Astrocyte of the spinal cord (primary cell): ENCODE measurements around the gene CERKL.

Experiments
- DNase-seq: peaks from one replicate; pipeline ENCODE4 v3.0.0; 2011; ENCODE audit warnings: low read depth, low spot score
- H3K4me3 ChIP-seq: 2 replicates; pipeline ENCODE4 v1.5.1; 2011; ENCODE audit warnings: low read depth, mild to moderate bottlenecking, low read length, moderate library complexity
- CTCF ChIP-seq: IDR thresholded peaks from 2 replicates; pipeline ENCODE4 v1.5.1; 2012; ENCODE audit warnings: low read depth, mild to moderate bottlenecking, low read length, inconsistent platforms
- in situ Hi-C: cut with HindIII; loops from 2 replicates; pipeline ENCODE4 v1.10.0; 2017; ENCODE audit warnings: low sequenced_read_pairs

Gene CERKL

DNA sequence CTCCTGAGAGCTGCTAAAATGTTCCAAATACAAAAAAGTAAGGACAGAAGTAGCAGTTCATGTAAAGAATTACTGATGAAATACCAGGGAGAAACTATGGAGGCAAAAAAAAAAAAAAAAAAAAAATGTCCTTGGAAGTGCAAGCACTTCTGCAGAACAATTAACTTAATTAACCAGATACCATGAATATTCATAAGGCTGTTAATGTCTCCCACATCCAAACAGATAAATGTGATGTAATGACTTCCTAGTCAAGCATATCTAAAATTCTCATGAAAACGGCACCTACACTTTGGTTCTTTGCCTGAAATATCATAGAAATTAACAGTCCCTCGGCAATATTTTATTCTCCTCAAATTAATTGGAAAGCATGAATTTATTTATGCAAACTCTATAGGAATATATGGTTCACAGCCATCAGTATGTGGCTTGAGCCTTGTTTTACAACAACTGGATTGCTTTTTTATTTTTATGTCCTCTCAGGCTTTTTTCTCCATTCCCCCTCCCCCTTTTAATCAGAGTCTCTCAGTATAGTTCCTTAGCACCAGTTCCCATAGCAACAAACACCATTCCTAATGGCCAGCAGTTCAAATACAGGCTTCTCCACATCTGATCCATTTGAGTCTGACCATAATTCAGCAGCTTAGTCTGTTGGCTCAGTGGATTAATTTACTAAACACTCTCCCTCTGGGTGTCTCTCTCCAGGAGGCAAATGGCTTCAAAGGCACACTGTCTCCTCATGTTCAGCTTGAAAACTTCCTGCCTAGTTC is 102.7 kb downstream of the CERKL start:
- DNase-seq: no peak
- no peak for TF ChIP-seq CTCF

GRCh38 chr2:181553244-181553643 is 103.7 kb downstream of the CERKL start:
- in situ Hi-C loops: no loop called here
- no peak overlapping the region for H3K4me3 ChIP-seq
- DNase-seq: no peak
- no peak for TF ChIP-seq CTCF

More for the DNA sequence above, 102.7 kb downstream of the CERKL start:
- no peak overlapping the region for H3K4me3 ChIP-seq
- in situ Hi-C loops: no loop called here

- TF ChIP-seq CTCF: no peak
- in situ Hi-C loops: no loop called here
Observed at GRCh38 chr2:181552808-181553207, 104.1 kb downstream of the CERKL start.

GRCh38 chr2:181546086-181546485 is 110.8 kb downstream of the CERKL start:
- peak; percentile 36 for DNase-seq
- H3K4me3 ChIP-seq: no peak overlapping the region
- TF ChIP-seq CTCF: no peak
- in situ Hi-C loops: no loop called here

More at GRCh38 chr2:181552808-181553207, 104.1 kb downstream of the CERKL start:
- H3K4me3 ChIP-seq: no peak overlapping the region
- DNase-seq: no peak

DNA sequence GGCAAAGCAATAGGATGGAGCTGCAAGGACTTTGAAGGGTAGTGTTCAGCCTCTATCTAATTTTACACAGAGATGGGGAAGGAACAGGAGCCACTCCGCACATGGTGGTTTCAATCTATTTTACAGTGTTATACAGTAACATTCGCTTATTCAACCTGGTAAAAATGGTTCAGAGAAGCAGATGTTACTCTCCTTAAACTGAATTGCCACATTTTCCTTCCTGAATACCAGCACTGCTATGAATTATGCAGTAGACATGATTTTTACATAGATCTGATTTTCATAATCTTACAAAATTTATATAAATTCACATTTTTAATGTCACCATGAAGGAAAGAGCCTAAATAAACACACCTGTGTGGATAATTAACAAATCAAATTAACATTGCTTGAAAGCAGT is 114.7 kb downstream of the CERKL start:
- no peak for DNase-seq
- in situ Hi-C loops: no loop called here
- no peak overlapping the region for H3K4me3 ChIP-seq
- TF ChIP-seq CTCF: no peak

DNA sequence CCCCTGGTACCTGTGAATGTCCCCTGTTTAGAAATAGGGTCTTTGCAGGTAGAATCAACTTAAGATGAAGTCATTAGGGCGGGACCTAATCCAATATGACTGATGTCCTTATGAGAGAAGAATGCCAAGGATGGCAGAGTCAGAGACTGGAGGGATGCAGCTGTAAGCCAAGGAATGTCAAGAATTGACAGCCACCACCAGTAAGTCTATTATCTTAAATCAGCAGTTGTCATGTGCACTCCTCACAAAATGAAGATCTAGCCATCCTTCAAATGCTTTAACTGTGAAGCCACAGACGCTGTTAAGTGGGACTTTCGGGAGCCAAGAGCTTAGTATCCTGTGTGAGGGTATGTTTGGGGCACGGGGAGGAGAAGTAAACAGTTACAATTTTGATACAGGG is 116.5 kb downstream of the CERKL start:
- no peak for TF ChIP-seq CTCF
- DNase-seq: no peak
- in situ Hi-C loops: no loop called here

More for the DNA sequence above, 116.5 kb downstream of the CERKL start:
- no peak overlapping the region for H3K4me3 ChIP-seq
